Natural killer cell (primary cell): ENCODE results near the gene CARMIL1. TPM values are rescaled to one million over a fixed set of nuclear protein-coding genes. Genes with fewer than 3 reads are reported as not detected.
"Not testable (repeated sequence)": the region's sequence is repeated elsewhere in the genome, so short reads cannot be mapped to it uniquely, and the experiment has no call there.

Experiments used
- ATAC-seq, 3 donors: fragments of 150-1000 bp in 2 of 3; fragments of 200-7000 bp in 1 of 3; cut with Tn5 transposase; 1 replicate in 1 of 3; 2 replicates in 2 of 3; pipeline ENCODE4 v1.10.0; 2021; ENCODE audit warnings: mild to moderate bottlenecking in 2 of 3, moderate library complexity in 2 of 3
- DNase-seq, 2 donors: peaks; one replicate each; pipeline versions ENCODE4 v3.0.0 to v3.0.0-alpha.2; 2013 to 2021; ENCODE audit warnings: mixed read lengths in 1 of 2
- H3K27ac ChIP-seq: one replicate; pipeline ENCODE4 v1.5.1; 2013; ENCODE audit warnings: mild to moderate bottlenecking, low read length
- H3K27me3 ChIP-seq: one replicate; pipeline ENCODE4 v1.6.1; 2013; ENCODE audit warnings: low read length; ENCODE audit not compliant: control insufficient read depth, insufficient read depth
- H3K36me3 ChIP-seq: one replicate; pipeline ENCODE4 v1.6.1; 2013; ENCODE audit warnings: low read length; ENCODE audit not compliant: control insufficient read depth, insufficient read depth
- H3K4me1 ChIP-seq: one replicate; pipeline ENCODE4 v1.6.1; 2013; ENCODE audit warnings: low read length; ENCODE audit not compliant: control insufficient read depth, insufficient read depth
- H3K4me3 ChIP-seq: one replicate; pipeline ENCODE4 v1.5.1; 2013; ENCODE audit warnings: low read length
- H3K9me3 ChIP-seq: one replicate; pipeline ENCODE4 v1.6.1; 2013; ENCODE audit warnings: low read length; ENCODE audit not compliant: control insufficient read depth, insufficient read depth
- H3K27ac Mint-ChIP-seq, 2 donors: one replicate each; pipeline ENCODE4 v1.8.0; 2022; ENCODE audit warnings: mild to moderate bottlenecking in 2 of 2, mixed read lengths in 2 of 2, moderate library complexity in 1 of 2
- H3K27me3 Mint-ChIP-seq, 2 donors: one replicate each; pipeline ENCODE4 v1.8.0; 2022; ENCODE audit warnings: low read depth in 2 of 2, mixed read lengths in 2 of 2
- H3K36me3 Mint-ChIP-seq: one replicate; pipeline ENCODE4 v1.8.0; 2022; ENCODE audit warnings: mixed read lengths
- H3K4me1 Mint-ChIP-seq, 2 donors: one replicate each; pipeline ENCODE4 v1.8.0; 2022; ENCODE audit warnings: mixed read lengths in 2 of 2
- H3K4me3 Mint-ChIP-seq: one replicate; pipeline ENCODE4 v1.8.0; 2022; ENCODE audit warnings: mild to moderate bottlenecking, moderate library complexity, mixed read lengths
- H3K9me3 Mint-ChIP-seq, 2 donors: one replicate each; pipeline ENCODE4 v1.8.0; 2022; ENCODE audit warnings: mixed read lengths in 2 of 2
- WGBS: methylation state at CpG from one replicate; pipeline ENCODE4 v1.1.7; 2013; ENCODE audit warnings: missing lambda C conversion rate; ENCODE audit not compliant: insufficient coverage; 5-methylcytosine and 5-hydroxymethylcytosine counted together
- intact Hi-C: fragments of 100-400 bp; cut with micrococcal nuclease; formaldehyde crosslinking; loops from one replicate; pipeline ENCODE4 v1.14.2; 2022
- total RNA-seq, 4 donors: library from RNA; stranded (reverse); fragments of 120-200 nt in 1 of 4; gene quantifications; one replicate each; pipeline versions ENCODE4 v1.2.3 to v1.2.4, GENCODE V29; 2013 to 2022
- TF ChIP-seq, protein P1 (sequence below): fragments of 200-600 bp; IDR thresholded peaks from one replicate; pipeline ENCODE4 v1.8.0; 2022; ENCODE audit warnings: antibody characterized with exemption

The CARMIL1 gene
- total RNA-seq, 3 donors from 2014 or later (not counting 1 experiment from before 2014, with no cell fraction given): 0.25 to 1.1 (median 0.35) TPM

DNA sequence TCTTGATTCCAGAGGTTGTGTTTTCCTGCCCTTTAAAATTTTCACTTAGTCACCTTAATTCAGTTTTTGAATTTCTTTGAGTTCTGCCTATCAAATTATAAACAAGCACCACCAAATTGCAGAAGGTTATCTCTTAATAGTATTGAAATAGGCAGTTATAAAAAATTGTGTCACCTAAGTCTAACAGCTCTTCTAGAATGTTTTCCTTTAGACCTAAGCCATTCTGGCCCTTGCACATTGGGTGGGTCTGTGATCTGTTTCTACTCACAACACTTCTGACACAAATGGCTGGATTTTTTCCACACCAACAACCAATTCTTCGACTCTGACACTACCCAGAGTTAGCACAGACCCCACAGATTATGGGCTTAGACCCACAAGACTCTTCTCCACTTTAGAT lies 101.9 kb downstream of the CARMIL1 start:
- no peaks in the 10 kb centered on the region for H3K27me3 ChIP-seq
- intact Hi-C loops: no loop called here
- no peaks in the 10 kb centered on the region for H3K36me3 ChIP-seq
- H3K9me3 ChIP-seq: no peaks in the 10 kb centered on the region
- ATAC-seq (no peak), DNase-seq (no peak)
- Mint-ChIP-seq H3K27ac (no peak overlapping the region), H3K27me3 (peaks cover 0 to 16% of the 10 kb centered on the region in 2 donors), H3K9me3 (no peaks in the 10 kb centered on the region), H3K36me3 (no peaks in the 10 kb centered on the region), H3K4me1 (no peaks in the 10 kb centered on the region), H3K4me3 (no peak overlapping the region)
- TF ChIP-seq, protein P1, sequence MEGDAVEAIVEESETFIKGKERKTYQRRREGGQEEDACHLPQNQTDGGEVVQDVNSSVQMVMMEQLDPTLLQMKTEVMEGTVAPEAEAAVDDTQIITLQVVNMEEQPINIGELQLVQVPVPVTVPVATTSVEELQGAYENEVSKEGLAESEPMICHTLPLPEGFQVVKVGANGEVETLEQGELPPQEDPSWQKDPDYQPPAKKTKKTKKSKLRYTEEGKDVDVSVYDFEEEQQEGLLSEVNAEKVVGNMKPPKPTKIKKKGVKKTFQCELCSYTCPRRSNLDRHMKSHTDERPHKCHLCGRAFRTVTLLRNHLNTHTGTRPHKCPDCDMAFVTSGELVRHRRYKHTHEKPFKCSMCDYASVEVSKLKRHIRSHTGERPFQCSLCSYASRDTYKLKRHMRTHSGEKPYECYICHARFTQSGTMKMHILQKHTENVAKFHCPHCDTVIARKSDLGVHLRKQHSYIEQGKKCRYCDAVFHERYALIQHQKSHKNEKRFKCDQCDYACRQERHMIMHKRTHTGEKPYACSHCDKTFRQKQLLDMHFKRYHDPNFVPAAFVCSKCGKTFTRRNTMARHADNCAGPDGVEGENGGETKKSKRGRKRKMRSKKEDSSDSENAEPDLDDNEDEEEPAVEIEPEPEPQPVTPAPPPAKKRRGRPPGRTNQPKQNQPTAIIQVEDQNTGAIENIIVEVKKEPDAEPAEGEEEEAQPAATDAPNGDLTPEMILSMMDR: no peak
- H3K4me1 ChIP-seq: no peaks in the 10 kb centered on the region
- H3K27ac ChIP-seq: no peak overlapping the region
- no peak overlapping the region for H3K4me3 ChIP-seq
- WGBS: 80% methylated on average over 1 of the region's 1 CpG

DNA sequence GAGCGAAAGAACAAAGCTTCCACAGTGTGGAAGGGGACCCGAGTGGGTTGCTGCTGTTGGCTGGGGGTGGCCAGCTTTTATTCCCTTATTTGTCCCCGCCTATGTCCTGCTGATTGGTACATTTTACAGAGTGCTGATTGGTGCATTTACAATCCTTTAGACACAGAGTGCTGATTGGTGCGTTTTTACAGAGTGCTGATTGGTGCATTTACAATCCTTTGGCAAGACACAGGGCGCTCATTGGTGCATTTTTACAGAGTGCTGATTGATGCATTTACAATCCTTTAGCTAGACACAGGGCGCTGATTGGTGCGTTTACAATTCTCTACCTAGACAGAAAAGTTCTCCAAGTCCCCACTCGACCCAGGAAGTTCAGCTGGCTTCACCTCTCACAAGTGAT lies 103.3 kb downstream of the CARMIL1 start:
- H3K36me3 Mint-ChIP-seq, H3K4me3 Mint-ChIP-seq, H3K9me3 Mint-ChIP-seq, intact Hi-C loops, H3K4me3 ChIP-seq, H3K36me3 ChIP-seq, ATAC-seq, H3K4me1 ChIP-seq, H3K27ac ChIP-seq, H3K27ac Mint-ChIP-seq, H3K9me3 ChIP-seq, H3K4me1 Mint-ChIP-seq, H3K27me3 ChIP-seq, DNase-seq: not testable (repeated sequence)
- WGBS: 87% methylated on average over 8 of the region's 8 CpGs
- peaks cover 0 to 16% of the 10 kb centered on the region in 2 donors for H3K27me3 Mint-ChIP-seq

DNA sequence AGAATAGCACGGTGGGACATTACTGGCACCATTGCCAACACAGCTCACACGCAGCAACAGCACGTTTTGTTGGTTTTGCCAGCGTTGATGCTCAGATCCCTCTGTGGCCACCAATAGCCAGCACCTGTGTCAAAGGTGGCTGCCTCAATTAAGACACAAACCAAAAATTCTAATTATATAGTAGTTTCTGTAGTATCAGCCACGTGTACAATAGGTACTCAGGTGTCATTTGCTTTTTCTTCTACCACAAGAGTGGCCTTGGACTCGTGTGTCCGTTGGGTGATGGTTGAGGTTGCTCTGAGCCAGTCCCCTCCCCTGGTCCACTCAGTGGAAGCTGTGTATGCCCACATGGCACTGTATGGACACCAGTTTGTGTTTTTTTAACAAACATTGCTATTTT lies 105.1 kb downstream of the CARMIL1 start:
- peaks cover 0 to 10% of the 10 kb centered on the region in 2 donors for H3K27me3 Mint-ChIP-seq
- TF ChIP-seq, protein P1: no peak

DNA sequence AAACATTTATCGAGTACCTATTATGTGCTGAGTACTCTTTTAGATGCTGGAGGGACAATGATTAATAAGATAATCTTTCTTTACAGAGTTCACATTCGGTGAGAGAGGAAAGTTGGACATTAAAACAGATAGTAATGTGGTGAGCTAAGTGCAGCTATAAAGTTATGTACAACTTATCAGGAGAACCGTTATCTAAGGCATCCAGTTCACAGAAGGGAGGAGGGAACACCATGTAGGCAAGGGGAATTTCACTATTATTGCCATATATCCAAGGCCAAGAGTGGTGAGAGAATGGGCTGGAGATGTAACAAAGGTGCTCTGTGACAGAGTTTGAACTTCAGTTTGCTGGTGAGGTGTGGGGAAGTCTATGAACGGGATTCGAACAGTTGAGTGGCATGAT lies 105.8 kb downstream of the CARMIL1 start:
- H3K4me3 Mint-ChIP-seq: no peak overlapping the region
- peaks cover 0 to 6% of the 10 kb centered on the region in 2 donors for H3K27me3 Mint-ChIP-seq
- Histone ChIP-seq H3K36me3 (no peaks in the 10 kb centered on the region), H3K4me1 (no peaks in the 10 kb centered on the region), H3K27me3 (no peaks in the 10 kb centered on the region), H3K9me3 (no peaks in the 10 kb centered on the region), H3K4me3 (no peak overlapping the region), H3K27ac (no peak overlapping the region)
- no peaks in the 10 kb centered on the region for H3K9me3 Mint-ChIP-seq
- 84% methylated on average over 4 of the region's 5 CpGs for WGBS
- TF ChIP-seq, protein P1: no peak
- H3K36me3 Mint-ChIP-seq: no peaks in the 10 kb centered on the region
- ATAC-seq: no peak
- no peak for DNase-seq
- no peaks in the 10 kb centered on the region for H3K4me1 Mint-ChIP-seq
- H3K27ac Mint-ChIP-seq: no peak overlapping the region
- intact Hi-C loops: no loop called here

More for the DNA sequence above, 105.1 kb downstream of the CARMIL1 start:
- H3K4me3 ChIP-seq: no peak overlapping the region
- no peaks in the 10 kb centered on the region for H3K36me3 ChIP-seq
- WGBS: 89% methylated on average over 7 of the region's 7 CpGs
- no peaks in the 10 kb centered on the region for H3K4me1 ChIP-seq
- no peaks in the 10 kb centered on the region for H3K9me3 ChIP-seq
- H3K27ac ChIP-seq: no peak overlapping the region
- no peak for DNase-seq
- intact Hi-C loops: no loop called here
- no peaks in the 10 kb centered on the region for H3K4me1 Mint-ChIP-seq
- no peak for ATAC-seq
- no peaks in the 10 kb centered on the region for H3K27me3 ChIP-seq
- no peaks in the 10 kb centered on the region for H3K36me3 Mint-ChIP-seq
- H3K9me3 Mint-ChIP-seq: no peaks in the 10 kb centered on the region
- no peak overlapping the region for H3K4me3 Mint-ChIP-seq
- no peak overlapping the region for H3K27ac Mint-ChIP-seq
